COR-L47 (cell line): ENCODE results near the gene EAPP.
"Not testable (repeated sequence)": the region's sequence is repeated elsewhere in the genome, so short reads cannot be mapped to it uniquely, and the experiment has no call there.

Experiments used
- DNase-seq: peaks from one replicate; lab custom pipeline; 2025; lab: John Stamatoyannopoulos, UW

Gene EAPP

GRCh38 chr14:34538096-34538495 lies 1.4 kb downstream of the EAPP start:
- DNase-seq: not testable (repeated sequence)

DNA sequence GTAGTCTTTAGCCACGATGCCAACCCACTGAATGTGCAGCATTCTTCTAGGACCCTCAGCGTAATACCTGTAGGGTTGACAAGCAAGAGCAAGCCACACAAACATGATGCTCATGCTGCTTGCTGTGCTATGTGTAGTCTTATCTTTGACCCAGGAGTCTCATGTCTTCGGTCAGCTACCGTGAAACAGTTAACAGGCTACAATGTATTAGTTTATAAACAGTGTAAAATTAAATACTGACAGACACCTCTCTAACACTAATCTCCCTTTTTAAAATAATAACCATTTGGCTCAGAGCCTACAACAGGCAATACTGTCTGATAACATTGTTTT lies 1.9 kb downstream of the EAPP start:
- DNase-seq: no peak

GRCh38 chr14:34536951-34537676 lies 2.4 kb downstream of the EAPP start:
- no peak for DNase-seq

DNA sequence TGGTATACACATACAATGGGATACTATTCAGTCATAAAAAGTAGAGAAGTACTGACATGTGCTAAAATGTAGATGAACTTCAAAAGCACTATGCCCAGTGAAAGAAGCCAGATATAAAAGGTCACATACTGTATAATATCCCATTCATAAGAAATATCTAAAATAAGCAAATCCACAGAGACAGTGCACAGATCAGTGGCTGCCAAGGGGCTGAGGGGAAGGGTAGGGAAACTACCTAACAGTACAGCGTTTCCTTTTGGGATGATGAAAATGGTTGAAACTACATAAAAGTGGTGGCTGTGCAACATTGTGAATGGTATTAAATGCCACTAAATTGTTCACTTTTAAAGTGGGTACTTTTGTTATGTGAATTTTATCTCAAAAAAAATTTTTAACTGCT lies 11.9 kb downstream of the EAPP start:
- no peak for DNase-seq

GRCh38 chr14:34524216-34524615 lies 15.3 kb downstream of the EAPP start:
- DNase-seq: not testable (repeated sequence)

- no peak for DNase-seq
These were observed 17.0 kb downstream of the EAPP start for GRCh38 chr14:34522496-34522895.

GRCh38 chr14:34521071-34521470 lies 18.4 kb downstream of the EAPP start:
- DNase-seq: not testable (repeated sequence)

DNA sequence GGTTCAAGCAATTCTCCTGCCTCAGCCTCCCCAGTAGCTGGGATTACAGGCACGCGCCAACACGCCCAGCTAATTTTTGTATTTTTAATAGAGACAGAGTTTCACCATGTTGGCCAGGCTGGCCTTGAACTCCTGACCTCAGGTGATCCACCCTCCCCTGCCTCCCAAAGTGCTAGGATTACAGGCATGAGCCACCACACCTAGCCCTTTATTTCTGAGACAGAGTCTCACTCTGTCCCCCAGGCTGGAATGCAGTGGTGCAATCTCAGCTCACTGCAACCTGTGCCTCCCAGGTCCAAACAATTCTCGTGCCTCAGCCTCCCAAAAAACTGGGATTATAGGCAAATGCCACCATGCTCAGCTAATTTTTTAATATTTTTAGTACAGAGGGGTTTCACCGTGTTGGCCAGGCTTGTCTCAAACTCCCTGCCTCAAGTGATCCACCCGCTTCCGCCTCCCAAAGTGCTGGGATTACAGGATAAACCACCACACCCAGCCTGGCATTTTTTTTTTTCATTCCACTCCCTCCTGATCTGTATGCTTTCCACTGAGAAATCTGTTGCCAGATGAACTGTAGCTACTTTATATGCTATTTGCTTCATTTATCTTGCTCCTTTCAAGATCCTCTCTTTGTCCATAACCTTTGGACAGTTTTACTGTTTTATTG lies 19.1 kb downstream of the EAPP start:
- DNase-seq: not testable (repeated sequence)

GRCh38 chr14:34507884-34508283 lies 31.6 kb downstream of the EAPP start:
- DNase-seq: no peak

DNA sequence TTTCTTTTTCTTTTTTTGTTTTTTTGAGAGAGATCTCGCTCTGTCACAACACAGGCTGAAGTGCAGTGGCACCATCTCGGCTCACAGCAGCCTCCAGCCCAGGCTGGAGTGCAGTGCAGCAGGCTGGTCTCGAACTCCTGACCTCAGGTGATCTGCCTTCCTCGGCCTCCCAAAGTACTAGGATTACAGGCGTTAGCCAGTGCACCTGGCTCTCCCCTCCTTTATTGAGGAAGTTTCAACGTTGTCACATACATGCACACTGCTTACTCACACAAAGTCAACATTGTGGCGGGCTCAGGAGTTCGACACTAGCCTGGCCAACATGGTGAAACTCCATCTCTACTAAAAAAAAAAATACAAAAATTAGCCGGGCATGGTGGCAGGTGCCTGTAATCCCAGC lies 32.0 kb downstream of the EAPP start:
- DNase-seq: no peak

DNA sequence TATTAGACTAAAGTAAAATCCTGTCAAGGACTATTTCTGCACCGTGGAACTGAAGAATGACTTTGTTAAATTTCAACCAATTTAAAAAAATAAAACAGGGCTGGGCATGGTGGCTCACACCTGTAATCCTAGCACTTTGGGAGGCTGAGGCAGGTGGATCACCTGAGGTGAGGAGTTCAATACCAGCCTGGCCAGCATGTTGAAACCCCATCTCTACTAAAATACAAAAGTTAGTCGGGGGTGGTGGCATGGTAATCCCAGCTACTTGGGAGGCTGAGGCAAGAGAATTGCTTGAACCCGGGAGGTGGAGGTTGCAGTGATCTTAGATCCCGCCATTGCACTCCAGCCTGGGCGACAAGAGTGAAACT lies 34.4 kb downstream of the EAPP start:
- not testable (repeated sequence) for DNase-seq

DNA sequence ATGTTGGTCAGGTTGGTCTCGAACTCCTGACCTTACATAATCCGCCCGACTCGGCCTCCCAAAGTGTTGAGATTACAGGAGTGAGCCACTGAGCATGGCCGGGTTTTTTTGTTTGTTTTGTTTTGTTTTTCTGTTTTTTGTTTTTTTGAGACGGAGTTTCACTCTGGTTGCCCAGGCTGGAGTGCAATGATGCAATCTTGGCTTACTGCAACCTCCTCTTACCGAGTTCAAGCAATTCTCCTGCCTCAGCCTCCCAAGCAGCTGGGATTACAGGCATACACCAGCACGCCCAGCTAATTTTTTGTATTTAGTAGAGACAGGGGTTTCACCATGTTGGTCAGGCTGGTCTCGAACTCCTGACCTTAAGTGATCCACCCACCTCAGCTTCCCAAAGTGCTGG lies 35.5 kb downstream of the EAPP start:
- not testable (repeated sequence) for DNase-seq

DNA sequence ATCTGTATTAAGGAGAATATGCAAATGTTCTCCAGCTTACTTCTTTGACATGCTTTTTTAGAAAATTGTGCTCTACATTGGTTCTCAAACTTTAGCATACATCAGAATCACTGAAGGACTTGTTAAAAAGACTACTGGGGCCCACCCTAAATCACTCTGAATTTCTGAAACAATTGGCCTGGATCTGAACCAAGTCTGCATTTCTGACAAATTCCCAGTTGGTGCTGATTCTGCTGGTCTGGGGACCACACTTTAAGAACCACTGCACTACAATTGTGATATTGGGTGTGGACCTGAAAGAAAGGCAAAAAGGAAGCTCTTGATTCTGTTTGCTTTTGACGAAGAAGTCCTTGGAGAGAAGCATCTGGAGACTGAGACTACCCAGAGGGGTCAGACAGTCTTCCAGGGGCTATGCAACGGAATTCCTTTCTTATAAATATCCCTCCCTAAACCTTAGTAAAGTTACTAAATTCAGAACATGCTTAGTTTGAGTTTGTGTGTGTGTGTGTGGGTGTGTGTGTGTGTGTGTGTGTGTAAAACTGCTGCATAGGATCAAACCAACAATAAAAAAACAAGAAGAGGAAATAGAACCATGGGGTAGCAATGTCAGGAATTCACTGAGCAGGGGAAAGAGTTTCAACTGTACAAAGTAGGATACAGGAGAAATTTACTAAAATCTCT lies 36.8 kb downstream of the EAPP start:
- DNase-seq: no peak

DNA sequence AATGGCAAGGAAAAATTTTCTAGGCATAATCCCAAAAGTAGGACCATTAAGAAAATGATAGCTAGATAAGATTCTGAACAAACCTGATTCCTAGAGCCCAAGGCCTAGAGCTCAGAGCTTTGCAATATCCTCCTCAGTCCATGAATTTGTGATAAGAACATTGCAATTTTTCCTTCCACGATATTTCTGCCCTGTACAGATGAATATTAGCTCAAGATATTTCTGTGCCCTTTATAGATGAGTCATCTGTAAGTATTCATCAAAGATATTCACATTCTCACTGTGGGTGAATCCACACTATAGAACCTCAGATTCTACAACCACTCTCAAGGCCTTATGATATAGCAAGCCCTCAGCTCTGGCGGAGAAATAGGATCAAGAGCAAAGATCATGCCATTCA lies 37.5 kb downstream of the EAPP start:
- DNase-seq: no peak

GRCh38 chr14:34501004-34501580 lies 38.4 kb downstream of the EAPP start:
- no peak for DNase-seq

DNA sequence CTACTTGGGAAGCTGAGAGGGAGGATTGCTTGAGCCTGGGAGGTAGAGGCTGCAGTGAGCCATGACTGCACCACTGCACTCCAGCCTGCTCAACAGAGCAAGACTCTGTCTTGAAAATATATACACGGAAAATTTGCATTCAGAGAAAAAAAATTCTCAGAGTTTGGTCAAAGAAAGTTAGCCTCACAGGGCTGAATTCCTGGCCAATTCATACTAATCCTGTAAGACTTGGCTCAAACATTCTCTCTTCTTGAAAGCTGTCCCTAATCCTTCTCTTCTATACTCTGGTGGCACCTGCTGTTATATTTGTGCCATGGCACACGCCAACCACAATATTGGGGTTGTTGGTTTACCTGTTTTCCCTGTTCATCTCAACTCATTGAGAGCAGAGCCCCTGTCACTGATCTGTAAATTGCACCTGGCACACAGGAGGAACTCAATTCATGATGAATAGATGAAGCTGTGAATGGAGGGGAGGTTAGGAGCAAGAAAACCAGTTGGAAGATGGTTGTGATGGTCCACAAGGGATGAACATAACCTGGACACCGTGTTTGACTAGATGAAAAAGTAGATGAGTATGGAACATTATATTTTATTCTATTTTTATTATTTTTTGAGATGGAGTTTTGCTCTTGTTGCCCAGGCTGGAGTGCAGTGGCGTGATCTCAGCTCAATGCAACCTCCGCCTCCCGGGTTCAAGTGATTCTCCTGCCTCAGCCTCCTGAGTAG lies 40.7 kb downstream of the EAPP start:
- DNase-seq: peak; percentile 56

DNA sequence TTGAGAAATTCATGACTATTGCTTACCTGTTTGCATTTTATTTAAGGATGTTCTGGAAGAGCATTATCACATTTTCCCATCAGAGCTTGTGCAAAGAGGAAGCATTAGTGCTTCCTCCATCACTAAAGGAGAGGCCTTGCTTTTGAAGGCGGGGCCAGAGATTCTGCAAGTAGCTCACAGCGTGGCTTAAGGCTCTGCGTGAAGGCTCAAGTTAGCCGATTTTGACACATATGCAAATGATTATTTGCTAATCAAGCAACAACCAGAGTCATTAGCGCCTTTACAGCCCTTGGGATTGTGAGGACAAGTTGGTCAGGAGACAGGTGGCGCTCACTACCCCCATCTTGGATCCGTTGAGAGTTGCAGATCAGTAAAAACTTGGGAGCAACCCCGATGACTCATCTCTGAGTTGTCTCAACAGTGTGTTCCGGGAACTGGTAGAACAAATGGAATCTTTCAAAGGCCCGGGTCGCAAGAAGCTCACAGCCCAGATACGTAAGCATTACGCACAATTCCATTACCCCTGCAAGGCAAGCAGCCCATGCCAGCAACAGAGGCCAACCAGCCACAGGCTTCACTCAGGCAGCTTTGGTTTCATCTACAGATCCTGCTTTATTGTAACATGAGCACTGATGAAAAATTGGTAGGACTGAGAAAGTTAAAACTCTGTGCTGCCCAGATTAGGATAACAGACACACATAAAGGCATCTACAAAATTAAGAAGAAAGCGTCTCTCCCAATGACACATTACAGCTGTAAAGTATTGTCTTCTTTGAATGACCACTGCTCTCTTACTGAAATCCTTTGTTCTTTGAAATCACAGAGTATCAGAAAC lies 42.6 kb downstream of the EAPP start:
- no peak for DNase-seq

GRCh38 chr14:34496007-34496678 lies 43.4 kb downstream of the EAPP start:
- no peak for DNase-seq

DNA sequence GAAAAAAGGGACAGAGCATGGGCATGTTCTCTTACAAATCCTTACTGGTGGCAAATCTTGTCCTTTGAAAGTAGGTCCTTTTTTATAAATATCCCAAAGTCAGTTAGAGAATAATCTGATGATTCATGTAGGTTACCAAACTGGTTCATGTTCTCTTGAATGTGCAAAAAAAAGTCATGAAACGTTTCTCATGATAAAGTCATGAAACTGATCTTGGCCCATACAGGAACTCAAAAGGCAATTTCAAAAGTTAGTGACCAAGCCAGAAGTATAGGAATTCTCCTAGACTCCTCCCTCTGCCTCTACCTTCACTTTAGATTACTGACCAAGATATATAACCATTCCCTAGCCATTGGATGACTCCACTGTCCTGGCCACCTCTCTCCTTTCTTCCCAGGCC lies 50.2 kb downstream of the EAPP start:
- DNase-seq: no peak

DNA sequence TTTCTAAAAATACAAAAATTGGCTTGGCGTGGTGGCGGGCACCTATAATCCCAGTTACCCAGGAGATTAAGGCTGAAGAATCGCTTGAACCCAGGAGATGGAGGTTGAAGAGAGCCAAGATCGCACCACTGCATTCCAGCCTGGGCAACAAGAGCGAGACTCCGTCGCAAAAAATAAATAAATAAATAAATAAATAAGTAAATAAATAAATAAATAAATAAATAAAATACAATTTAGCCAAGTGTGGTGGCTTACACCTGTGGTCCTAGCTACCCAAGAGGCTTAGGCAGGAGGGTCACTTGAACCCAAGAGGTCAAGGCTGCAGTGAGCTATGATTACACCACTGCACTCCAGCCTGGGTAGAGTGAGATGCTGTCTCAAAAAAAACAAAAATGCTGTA lies 51.0 kb downstream of the EAPP start:
- DNase-seq: no peak

DNA sequence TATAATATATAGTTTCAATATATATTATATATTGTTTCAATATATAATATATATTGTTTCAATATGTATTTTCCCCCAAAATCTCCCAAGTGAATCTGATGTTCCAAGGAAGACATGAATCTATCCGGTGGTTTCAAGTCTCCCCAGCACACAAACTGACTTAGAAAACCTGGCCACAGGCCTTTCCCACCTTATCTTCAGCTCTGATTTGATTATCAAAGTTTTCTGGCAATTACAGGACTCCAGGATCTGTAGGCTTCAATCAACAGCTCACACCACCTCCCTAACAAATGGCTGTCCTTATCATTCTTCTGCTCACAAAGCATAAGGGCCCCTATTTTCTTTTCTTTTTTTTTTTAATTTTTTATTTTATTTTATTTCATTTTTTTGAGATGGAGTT lies 54.8 kb downstream of the EAPP start:
- DNase-seq: no peak
